ENCODE data around the gene GPC6.
A peak's percentile ranks its signal among the peaks of the same experiment; 100 is the strongest.

The GPC6 gene

GRCh38 chr13:94324767-94325540, 1098.3 kb downstream of the GPC6 start:
- no peak overlapping the region for H3K23ac ChIP-seq (ENCODE audit: low read length in 2 of 2)
- no peaks in the 10 kb centered on the region for H3K36me3 ChIP-seq (ENCODE audit: control insufficient read depth in 1 of 2, insufficient read depth in 2 of 2, low read depth in 1 of 2, low read length in 2 of 2)
- H3K4ac ChIP-seq (ENCODE audit: low read depth in 1 of 2, low read length in 2 of 2) = no peak overlapping the region
- H3K79me1 ChIP-seq (replicated peaks; ENCODE audit: low read length, poor library complexity, severe bottlenecking) = no peaks in the 10 kb centered on the region
- H3K4me2 ChIP-seq (ENCODE audit: low read length, poor library complexity, severe bottlenecking) = no peak overlapping the region
- no peak overlapping the region for H2BK5ac ChIP-seq (ENCODE audit: low read depth, low read length, poor library complexity, severe bottlenecking)
- peaks cover 12% of the 10 kb centered on the region for H3K4me1 ChIP-seq (ENCODE audit: control insufficient read depth, insufficient read depth, low read depth, low read length)
- peak overlapping the region; percentile 6 to 64 for H2BK12ac ChIP-seq (ENCODE audit: low read length in 2 of 2)
- WGBS = 35% methylated on average over 11 of the region's 14 CpGs
- no peaks in the 10 kb centered on the region for H3K9me3 ChIP-seq (ENCODE audit: control insufficient read depth, low read length)
- H2AK5ac ChIP-seq (ENCODE audit: low read length, severe bottlenecking) = no peak overlapping the region
- no peak overlapping the region for H4K8ac ChIP-seq (ENCODE audit: low read length)
- no peak overlapping the region for H3K27ac ChIP-seq (ENCODE audit: low read length, poor library complexity, severe bottlenecking)
- peak overlapping the region; percentile 29 to 77 for H3K18ac ChIP-seq (ENCODE audit: low read depth in 1 of 2, low read length in 2 of 2)
- no peak overlapping the region for H3K14ac ChIP-seq (ENCODE audit: low read length in 2 of 2)
- H2BK15ac ChIP-seq (ENCODE audit: low read depth, poor library complexity, severe bottlenecking) = no peak overlapping the region
- no peak overlapping the region for H2BK120ac ChIP-seq (ENCODE audit: low read depth, low read length)
- no peak overlapping the region for H3K4me3 ChIP-seq (ENCODE audit: insufficient read depth in 1 of 2, low read depth in 1 of 2, low read length in 2 of 2)
- no peak overlapping the region for H2AFZ ChIP-seq (ENCODE audit: low read depth, low read length)
- peak; percentile 63 for DNase-seq
- H3K27me3 ChIP-seq (ENCODE audit: control insufficient read depth in 1 of 2, insufficient read depth in 1 of 2, low read length in 2 of 2) = no peaks in the 10 kb centered on the region
- H3K9ac ChIP-seq (ENCODE audit: low read length) = no peak overlapping the region
- H4K91ac ChIP-seq (ENCODE audit: low read length) = no peak overlapping the region

- H2BK5ac ChIP-seq (ENCODE audit: low read depth, low read length, poor library complexity, severe bottlenecking) = no peak overlapping the region
- no peak overlapping the region for H3K4me3 ChIP-seq (ENCODE audit: insufficient read depth in 1 of 2, low read depth in 1 of 2, low read length in 2 of 2)
- 2% methylated on average over 6 of the region's 6 CpGs for WGBS
- H3K9me3 ChIP-seq (ENCODE audit: control insufficient read depth, low read length) = no peaks in the 10 kb centered on the region
- peak overlapping the region; percentile 31 for H2BK15ac ChIP-seq (ENCODE audit: low read depth, poor library complexity, severe bottlenecking)
- H3K23ac ChIP-seq (ENCODE audit: low read length in 2 of 2) = no peak overlapping the region
- H3K4me2 ChIP-seq (ENCODE audit: low read length, poor library complexity, severe bottlenecking) = no peak overlapping the region
- H3K18ac ChIP-seq (ENCODE audit: low read depth in 1 of 2, low read length in 2 of 2) = peak overlapping the region in 1 of 2 experiments; percentile 28
- H3K4ac ChIP-seq (ENCODE audit: low read depth in 1 of 2, low read length in 2 of 2) = no peak overlapping the region
- no peak overlapping the region for H4K8ac ChIP-seq (ENCODE audit: low read length)
- H3K27me3 ChIP-seq (ENCODE audit: control insufficient read depth in 1 of 2, insufficient read depth in 1 of 2, low read length in 2 of 2) = no peaks in the 10 kb centered on the region
- DNase-seq = peak; percentile 87
- no peak overlapping the region for H3K27ac ChIP-seq (ENCODE audit: low read length, poor library complexity, severe bottlenecking)
- H2BK12ac ChIP-seq (ENCODE audit: low read length in 2 of 2) = peak overlapping the region in 1 of 2 experiments; percentile 69
- H3K79me1 ChIP-seq (replicated peaks; ENCODE audit: low read length, poor library complexity, severe bottlenecking) = no peaks in the 10 kb centered on the region
- H3K9ac ChIP-seq (ENCODE audit: low read length) = no peak overlapping the region
- H2AFZ ChIP-seq (ENCODE audit: low read depth, low read length) = no peak overlapping the region
- no peak overlapping the region for H2AK5ac ChIP-seq (ENCODE audit: low read length, severe bottlenecking)
- H3K14ac ChIP-seq (ENCODE audit: low read length in 2 of 2) = no peak overlapping the region
- no peak overlapping the region for H2BK120ac ChIP-seq (ENCODE audit: low read depth, low read length)
- no peak overlapping the region for H4K91ac ChIP-seq (ENCODE audit: low read length)
- H3K36me3 ChIP-seq (ENCODE audit: control insufficient read depth in 1 of 2, insufficient read depth in 2 of 2, low read depth in 1 of 2, low read length in 2 of 2) = no peaks in the 10 kb centered on the region
- peaks cover 12% of the 10 kb centered on the region for H3K4me1 ChIP-seq (ENCODE audit: control insufficient read depth, insufficient read depth, low read depth, low read length)
Observed at GRCh38 chr13:94325650-94326049, 1099.0 kb downstream of the GPC6 start.

- no peak overlapping the region for H3K23ac ChIP-seq (ENCODE audit: low read length in 2 of 2)
- peaks cover 12% of the 10 kb centered on the region for H3K4me1 ChIP-seq (ENCODE audit: control insufficient read depth, insufficient read depth, low read depth, low read length)
- no peak overlapping the region for H3K14ac ChIP-seq (ENCODE audit: low read length in 2 of 2)
- H3K4me2 ChIP-seq (ENCODE audit: low read length, poor library complexity, severe bottlenecking) = peak overlapping the region; percentile 3
- H3K27ac ChIP-seq (ENCODE audit: low read length, poor library complexity, severe bottlenecking) = peak overlapping the region; percentile 92
- H4K8ac ChIP-seq (ENCODE audit: low read length) = peak overlapping the region; percentile 35
- DNase-seq = peak; percentile 27
- no peaks in the 10 kb centered on the region for H3K27me3 ChIP-seq (ENCODE audit: control insufficient read depth in 1 of 2, insufficient read depth in 1 of 2, low read length in 2 of 2)
- peak overlapping the region; percentile 35 for H2BK5ac ChIP-seq (ENCODE audit: low read depth, low read length, poor library complexity, severe bottlenecking)
- no peak overlapping the region for H2AK5ac ChIP-seq (ENCODE audit: low read length, severe bottlenecking)
- H4K91ac ChIP-seq (ENCODE audit: low read length) = peak overlapping the region; percentile 65
- peak overlapping the region in 1 of 2 experiments; percentile 93 for H2BK12ac ChIP-seq (ENCODE audit: low read length in 2 of 2)
- peak overlapping the region; percentile 24 to 85 for H3K4ac ChIP-seq (ENCODE audit: low read depth in 1 of 2, low read length in 2 of 2)
- H3K4me3 ChIP-seq (ENCODE audit: insufficient read depth in 1 of 2, low read depth in 1 of 2, low read length in 2 of 2) = no peak overlapping the region
- H2BK120ac ChIP-seq (ENCODE audit: low read depth, low read length) = peak overlapping the region; percentile 35
- peak overlapping the region; percentile 40 to 92 for H3K18ac ChIP-seq (ENCODE audit: low read depth in 1 of 2, low read length in 2 of 2)
- no peak overlapping the region for H2BK15ac ChIP-seq (ENCODE audit: low read depth, poor library complexity, severe bottlenecking)
- H3K36me3 ChIP-seq (ENCODE audit: control insufficient read depth in 1 of 2, insufficient read depth in 2 of 2, low read depth in 1 of 2, low read length in 2 of 2) = no peaks in the 10 kb centered on the region
- no peak overlapping the region for H2AFZ ChIP-seq (ENCODE audit: low read depth, low read length)
- H3K9me3 ChIP-seq (ENCODE audit: control insufficient read depth, low read length) = no peaks in the 10 kb centered on the region
- no peaks in the 10 kb centered on the region for H3K79me1 ChIP-seq (replicated peaks; ENCODE audit: low read length, poor library complexity, severe bottlenecking)
- WGBS = 7% methylated on average over 5 of the region's 6 CpGs
- no peak overlapping the region for H3K9ac ChIP-seq (ENCODE audit: low read length)
Observed at GRCh38 chr13:94327318-94327717, 1100.7 kb downstream of the GPC6 start.

- WGBS = 70% methylated on average over 12 of the region's 13 CpGs
- Histone ChIP-seq H3K27me3 (ENCODE audit: control insufficient read depth in 1 of 2, insufficient read depth in 1 of 2, low read length in 2 of 2) (no peaks in the 10 kb centered on the region), H3K4me1 (ENCODE audit: control insufficient read depth, insufficient read depth, low read depth, low read length) (peaks cover 12% of the 10 kb centered on the region), H2BK12ac (ENCODE audit: low read length in 2 of 2) (peak overlapping the region; percentile 64 to 97), H2BK5ac (ENCODE audit: low read depth, low read length, poor library complexity, severe bottlenecking) (no peak overlapping the region), H3K4me3 (ENCODE audit: insufficient read depth in 1 of 2, low read depth in 1 of 2, low read length in 2 of 2) (no peak overlapping the region), H3K4ac (ENCODE audit: low read depth in 1 of 2, low read length in 2 of 2) (peak overlapping the region; percentile 15 to 77), H3K79me1 (replicated peaks; ENCODE audit: low read length, poor library complexity, severe bottlenecking) (no peaks in the 10 kb centered on the region), H3K9ac (ENCODE audit: low read length) (peak overlapping the region; percentile 75), H2AK5ac (ENCODE audit: low read length, severe bottlenecking) (peak overlapping the region; percentile 76), H3K23ac (ENCODE audit: low read length in 2 of 2) (no peak overlapping the region), H3K4me2 (ENCODE audit: low read length, poor library complexity, severe bottlenecking) (no peak overlapping the region), H2BK120ac (ENCODE audit: low read depth, low read length) (peak overlapping the region; percentile 45), H3K9me3 (ENCODE audit: control insufficient read depth, low read length) (no peaks in the 10 kb centered on the region), H4K91ac (ENCODE audit: low read length) (peak overlapping the region; percentile 55), H2BK15ac (ENCODE audit: low read depth, poor library complexity, severe bottlenecking) (no peak overlapping the region), H4K8ac (ENCODE audit: low read length) (peak overlapping the region; percentile 29), H3K36me3 (ENCODE audit: control insufficient read depth in 1 of 2, insufficient read depth in 2 of 2, low read depth in 1 of 2, low read length in 2 of 2) (no peaks in the 10 kb centered on the region), H3K18ac (ENCODE audit: low read depth in 1 of 2, low read length in 2 of 2) (peak overlapping the region; percentile 50 to 97), H3K14ac (ENCODE audit: low read length in 2 of 2) (no peak overlapping the region), H2AFZ (ENCODE audit: low read depth, low read length) (no peak overlapping the region), H3K27ac (ENCODE audit: low read length, poor library complexity, severe bottlenecking) (no peak overlapping the region)
- peak; percentile 25 for DNase-seq
Observed at GRCh38 chr13:94328381-94329041, 1101.9 kb downstream of the GPC6 start.

Measured in mesenchymal stem cell (in vitro differentiated cells and primary cell).